CD14-positive monocyte (primary cell): ENCODE results near the gene HPSE2. TPM values are rescaled to one million over a fixed set of nuclear protein-coding genes. Genes with fewer than 3 reads are reported as not detected.

Experiments
- DNase-seq, 3 donors: peaks; one replicate each; pipeline ENCODE4 v3.0.0-alpha.2; 2011 to 2022
- H2AFZ ChIP-seq: 2 replicates; pipeline ENCODE4 v1.6.0; 2012; ENCODE audit warnings: mild to moderate bottlenecking, low read depth, low read length, inconsistent platforms; ENCODE audit not compliant: insufficient read depth, poor library complexity, severe bottlenecking
- H3K27ac ChIP-seq, 2 donors: 1 replicate in 1 of 2; 2 replicates in 1 of 2; pipeline ENCODE4 v1.5.1; 2012 to 2013; ENCODE audit warnings: low read length in 2 of 2, control low read depth in 1 of 2, inconsistent platforms in 1 of 2, low read depth in 1 of 2, mild to moderate bottlenecking in 1 of 2
- H3K27me3 ChIP-seq, 2 donors: one replicate each; pipeline versions ENCODE4 v1.6.0 to v1.6.1; 2011 to 2013; ENCODE audit warnings: low read length in 2 of 2; ENCODE audit not compliant: control insufficient read depth in 2 of 2, insufficient read depth in 2 of 2
- H3K36me3 ChIP-seq, 2 donors: replicated peaks in 1 of 2; 1 replicate in 1 of 2; 2 replicates in 1 of 2; pipeline versions ENCODE4 v1.5.1 to v1.6.1; 2012 to 2013; ENCODE audit warnings: low read length in 2 of 2, control low read depth in 1 of 2, inconsistent platforms in 1 of 2, mild to moderate bottlenecking in 1 of 2; ENCODE audit not compliant: insufficient read depth in 2 of 2, control insufficient read depth in 1 of 2
- H3K4me1 ChIP-seq, 2 donors: 1 replicate in 1 of 2; 2 replicates in 1 of 2; pipeline versions ENCODE4 v1.5.1 to v1.6.1; 2012 to 2013; ENCODE audit warnings: low read length in 2 of 2, control low read depth in 1 of 2, inconsistent platforms in 1 of 2, mild to moderate bottlenecking in 1 of 2, moderate library complexity in 1 of 2; ENCODE audit not compliant: insufficient read depth in 2 of 2, control insufficient read depth in 1 of 2
- H3K4me2 ChIP-seq: replicated peaks from 2 replicates; pipeline ENCODE3; 2012; ENCODE audit warnings: low read length, moderate library complexity, mild to moderate bottlenecking; ENCODE audit not compliant: poor library complexity, severe bottlenecking; ENCODE audit errors: extremely low read depth
- H3K4me3 ChIP-seq, 3 experiments: fragments of 200-600 bp in 1 of 3; sonication (generic) in 1 of 3; replicated peaks in 1 of 3; 1 replicate in 2 of 3; 2 replicates in 1 of 3; pipeline ENCODE4 v1.5.1; 2011 to 2013; ENCODE audit warnings: low read length in 3 of 3, mild to moderate bottlenecking in 3 of 3, control low read depth in 2 of 3, low read depth in 2 of 3, inconsistent platforms in 1 of 3, moderate library complexity in 1 of 3
- H3K79me2 ChIP-seq: 2 replicates; pipeline ENCODE4 v1.6.0; 2012; ENCODE audit warnings: mild to moderate bottlenecking, control low read depth, inconsistent platforms, low read length, moderate library complexity; ENCODE audit not compliant: insufficient read depth
- H3K9ac ChIP-seq: 2 replicates; pipeline ENCODE4 v1.6.0; 2017; ENCODE audit warnings: low read length, mild to moderate bottlenecking; ENCODE audit not compliant: insufficient read depth, poor library complexity, severe bottlenecking
- H3K9me3 ChIP-seq, 2 donors: replicated peaks in 1 of 2; 1 replicate in 1 of 2; 2 replicates in 1 of 2; pipeline versions ENCODE4 v1.5.1 to v1.6.1; 2012 to 2013; ENCODE audit warnings: low read length in 2 of 2, control low read depth in 1 of 2; ENCODE audit not compliant: control insufficient read depth in 1 of 2, insufficient read depth in 1 of 2
- H4K20me1 ChIP-seq: 2 replicates; pipeline ENCODE4 v1.6.0; 2012; ENCODE audit warnings: mild to moderate bottlenecking, low read length, control low read depth, moderate library complexity; ENCODE audit not compliant: insufficient read depth
- H3K27ac Mint-ChIP-seq, 7 donors: one replicate each; pipeline ENCODE4 v1.8.0; 2020; ENCODE audit warnings: mild to moderate bottlenecking in 7 of 7, mixed read lengths in 7 of 7, moderate library complexity in 6 of 7, inconsistent platforms in 2 of 7
- H3K27me3 Mint-ChIP-seq, 3 donors: one replicate each; pipeline ENCODE4 v1.8.0; 2021 to 2022; ENCODE audit warnings: low read depth in 3 of 3, mild to moderate bottlenecking in 3 of 3, mixed read lengths in 3 of 3, moderate library complexity in 3 of 3, inconsistent platforms in 1 of 3
- H3K36me3 Mint-ChIP-seq, 2 donors: one replicate each; pipeline ENCODE4 v1.8.0; 2020; ENCODE audit warnings: mixed read lengths in 2 of 2, inconsistent platforms in 1 of 2, mild to moderate bottlenecking in 1 of 2
- H3K4me1 Mint-ChIP-seq: one replicate; pipeline ENCODE4 v1.8.0; 2020; ENCODE audit warnings: mild to moderate bottlenecking, mixed read lengths
- H3K4me3 Mint-ChIP-seq, 2 donors: one replicate each; pipeline ENCODE4 v1.8.0; 2020; ENCODE audit warnings: mild to moderate bottlenecking in 2 of 2, mixed read lengths in 2 of 2, moderate library complexity in 1 of 2
- H3K9me3 Mint-ChIP-seq, 7 donors: one replicate each; pipeline ENCODE4 v1.8.0; 2020 to 2022; ENCODE audit warnings: mixed read lengths in 7 of 7, mild to moderate bottlenecking in 6 of 7, moderate library complexity in 6 of 7, inconsistent platforms in 2 of 7
- CTCF ChIP-seq: fragments of 200-600 bp; IDR thresholded peaks from one replicate; pipeline ENCODE4 v1.8.0; 2022; ENCODE audit warnings: antibody characterized with exemption, mild to moderate bottlenecking
- WGBS: methylation state at CpG from one replicate; pipeline ENCODE4 v1.1.5; 2013; ENCODE audit warnings: missing lambda C conversion rate; ENCODE audit not compliant: insufficient coverage; 5-methylcytosine and 5-hydroxymethylcytosine counted together
- intact Hi-C, 2 donors: fragments of 100-400 bp; cut with micrococcal nuclease; formaldehyde crosslinking; loops; one replicate each; pipeline versions ENCODE4 v1.15.0 to v1.15.1; 2023
- polyA plus RNA-seq, 3 donors: library from polyadenylated mRNA; depleted of rRNA in 1 of 3; unstranded in 2 of 3; stranded (reverse) in 1 of 3; fragments of 300-500 nt in 2 of 3; fragments of >200 nt in 1 of 3; fragmentation: Illumina TruSeq in 2 of 3; gene quantifications; 1 replicate in 2 of 3; 2 replicates in 1 of 3; pipeline ENCODE4 v1.2.3, GENCODE V29; 2012 to 2021

The HPSE2 gene
- polyA plus RNA-seq, 3 donors = not detected

- Mint-ChIP-seq H3K36me3 (no peaks in the 10 kb centered on the region), H3K4me1 (no peaks in the 10 kb centered on the region), H3K4me3 (no peak overlapping the region), H3K9me3 (peaks cover 2 to 16% (median 5%) of the 10 kb centered on the region in 7 donors), H3K27me3 (peaks cover 2 to 4% (median 2%) of the 10 kb centered on the region in 3 donors), H3K27ac (no peak overlapping the region)
- no peak overlapping the region for H3K4me3 ChIP-seq
- intact Hi-C loops = no loop called here
- no peaks in the 10 kb centered on the region for H3K79me2 ChIP-seq
- no peak overlapping the region for H3K27ac ChIP-seq
- H4K20me1 ChIP-seq = no peaks in the 10 kb centered on the region
- no CpG with 5 or more reads among the region's 3 CpGs for whole genome bisulfite sequencing
- no peak for DNase-seq
- no peaks in the 10 kb centered on the region for H3K27me3 ChIP-seq
- no peak overlapping the region for H3K9ac ChIP-seq
- no peak overlapping the region for H2AFZ ChIP-seq
- no peak for TF ChIP-seq CTCF
- H3K4me2 ChIP-seq = no peak overlapping the region
- H3K4me1 ChIP-seq = no peaks in the 10 kb centered on the region
- no peaks in the 10 kb centered on the region for H3K36me3 ChIP-seq
- H3K9me3 ChIP-seq = peaks cover 0 to 16% of the 10 kb centered on the region in 2 donors
Measured at GRCh38 chr10:99207340-99207739, 28.3 kb downstream of the HPSE2 start.

GRCh38 chr10:99203310-99203709, 32.3 kb downstream of the HPSE2 start:
- TF ChIP-seq CTCF = no peak
- Mint-ChIP-seq H3K4me3 (no peak overlapping the region), H3K4me1 (no peaks in the 10 kb centered on the region), H3K27ac (no peak overlapping the region), H3K36me3 (no peaks in the 10 kb centered on the region), H3K9me3 (peaks cover 2 to 13% (median 5%) of the 10 kb centered on the region in 7 donors), H3K27me3 (peaks cover 0 to 3% (median 1%) of the 10 kb centered on the region in 3 donors)
- H3K4me3 ChIP-seq = no peak overlapping the region
- peaks cover 0 to 16% of the 10 kb centered on the region in 2 donors for H3K9me3 ChIP-seq
- no peak overlapping the region for H3K4me2 ChIP-seq
- H3K9ac ChIP-seq = no peak overlapping the region
- 90% methylated on average over 3 of the region's 3 CpGs for WGBS
- no peaks in the 10 kb centered on the region for H3K79me2 ChIP-seq
- H3K36me3 ChIP-seq = no peaks in the 10 kb centered on the region
- H4K20me1 ChIP-seq = no peaks in the 10 kb centered on the region
- no peak for DNase-seq
- H2AFZ ChIP-seq = no peak overlapping the region
- no peaks in the 10 kb centered on the region for H3K27me3 ChIP-seq
- intact Hi-C loops = no loop called here
- no peaks in the 10 kb centered on the region for H3K4me1 ChIP-seq
- H3K27ac ChIP-seq = no peak overlapping the region
